GM19238 (cell line): ENCODE results near the gene LYZL1.
"Not testable (repeated sequence)": the region's sequence is repeated elsewhere in the genome, so short reads cannot be mapped to it uniquely, and the experiment has no call there.

Experiments
- DNase-seq: peaks from one replicate; pipeline ENCODE4 v3.0.0; 2011; ENCODE audit warnings: low spot score; ENCODE audit not compliant: insufficient read length

Gene LYZL1

GRCh38 chr10:29263506-29263905 is 25.4 kb upstream of the LYZL1 start:
- DNase-seq, result no peak

- no peak for DNase-seq
Measured at GRCh38 chr10:29265210-29265768, 23.6 kb upstream of the LYZL1 start.

- no peak for DNase-seq
Measured at GRCh38 chr10:29266641-29267040, 22.2 kb upstream of the LYZL1 start.

GRCh38 chr10:29268011-29268410 is 20.9 kb upstream of the LYZL1 start:
- no peak for DNase-seq

GRCh38 chr10:29269486-29269885 is 19.4 kb upstream of the LYZL1 start:
- no peak for DNase-seq

- DNase-seq, result no peak
Measured at GRCh38 chr10:29270883-29271282, 18.0 kb upstream of the LYZL1 start.

GRCh38 chr10:29271877-29272276 is 17.0 kb upstream of the LYZL1 start:
- DNase-seq, result no peak

- no peak for DNase-seq
Measured at GRCh38 chr10:29273478-29273877, 15.4 kb upstream of the LYZL1 start.

GRCh38 chr10:29276251-29276850 is 12.5 kb upstream of the LYZL1 start:
- DNase-seq, result no peak

GRCh38 chr10:29277296-29277695 is 11.6 kb upstream of the LYZL1 start:
- no peak for DNase-seq

GRCh38 chr10:29279779-29280487 is 8.9 kb upstream of the LYZL1 start:
- DNase-seq, result no peak

GRCh38 chr10:29280488-29280840 is 8.4 kb upstream of the LYZL1 start:
- DNase-seq, result no peak

- no peak for DNase-seq
Measured at GRCh38 chr10:29285624-29286051, 3.2 kb upstream of the LYZL1 start.

- no peak for DNase-seq
Measured at GRCh38 chr10:29287635-29288034, 1.2 kb upstream of the LYZL1 start.

GRCh38 chr10:29291561-29291960 is 2.7 kb downstream of the LYZL1 start:
- not testable (repeated sequence) for DNase-seq

- not testable (repeated sequence) for DNase-seq
Measured at GRCh38 chr10:29292406-29292805, 3.5 kb downstream of the LYZL1 start.

- DNase-seq, result no peak
Measured at GRCh38 chr10:29295813-29296212, 6.9 kb downstream of the LYZL1 start.

GRCh38 chr10:29297678-29298077 is 8.8 kb downstream of the LYZL1 start:
- DNase-seq, result no peak

GRCh38 chr10:29301359-29301910 is 12.6 kb downstream of the LYZL1 start:
- DNase-seq, result no peak

- DNase-seq, result no peak
Measured at GRCh38 chr10:29302499-29302898, 13.6 kb downstream of the LYZL1 start.

GRCh38 chr10:29304264-29304994 is 15.6 kb downstream of the LYZL1 start:
- DNase-seq, result peak; percentile 32

GRCh38 chr10:29304995-29305335 is 16.1 kb downstream of the LYZL1 start:
- DNase-seq, result no peak
